Measurements from ENCODE around the gene SLC4A1.

SLC4A1 gene

GRCh38 chr17:44247876-44248736 is 19.8 kb downstream of the SLC4A1 start:
- TF ChIP-seq ZC3H10 (CRISPR knock-in tag; IDR thresholded peaks at IDR 0.05), result no peak
- TF ChIP-seq ZFP30 (CRISPR knock-in tag; IDR thresholded peaks at IDR 0.05), result no peak
- TF ChIP-seq ZFP3 (CRISPR knock-in tag; IDR thresholded peaks at IDR 0.05), result no peak
- TF ChIP-seq TSHZ2 (CRISPR knock-in tag; IDR thresholded peaks at IDR 0.05), result no peak
- TF ChIP-seq TCF4 (CRISPR knock-in tag; IDR thresholded peaks at IDR 0.05; ENCODE audit: borderline replicate concordance), result no peak
- TF ChIP-seq GLIS3 (CRISPR knock-in tag; IDR thresholded peaks at IDR 0.05), result no peak
- TF ChIP-seq SNAI2 (CRISPR knock-in tag; IDR thresholded peaks at IDR 0.05), result no peak
- TF ChIP-seq ZNF565 (CRISPR knock-in tag; conservative IDR thresholded peaks at IDR 0.05; ENCODE audit: low read depth), result no peak
- TF ChIP-seq ZNF8 (CRISPR knock-in tag; IDR thresholded peaks at IDR 0.05), result no peak
- TF ChIP-seq TOX (CRISPR knock-in tag; IDR thresholded peaks at IDR 0.05; ENCODE audit: borderline replicate concordance), result no peak
- TF ChIP-seq ISL1 (CRISPR knock-in tag; IDR thresholded peaks at IDR 0.05), result no peak
- no peak for TF ChIP-seq BACH2 (CRISPR knock-in tag; IDR thresholded peaks at IDR 0.05; ENCODE audit: borderline replicate concordance)
- TF ChIP-seq RARB (CRISPR knock-in tag; IDR thresholded peaks at IDR 0.05), result no peak
- TF ChIP-seq ZNF70 (CRISPR knock-in tag; IDR thresholded peaks at IDR 0.05), result no peak
- TF ChIP-seq CREB5 (CRISPR knock-in tag; IDR thresholded peaks at IDR 0.05; ENCODE audit: low read depth), result no peak
- no peak for TF ChIP-seq PATZ1 (CRISPR knock-in tag; IDR thresholded peaks at IDR 0.05; ENCODE audit: borderline replicate concordance)
- no peak for TF ChIP-seq OSR1 (CRISPR knock-in tag; IDR thresholded peaks at IDR 0.05)
- no peak for ATAC-seq

DNA sequence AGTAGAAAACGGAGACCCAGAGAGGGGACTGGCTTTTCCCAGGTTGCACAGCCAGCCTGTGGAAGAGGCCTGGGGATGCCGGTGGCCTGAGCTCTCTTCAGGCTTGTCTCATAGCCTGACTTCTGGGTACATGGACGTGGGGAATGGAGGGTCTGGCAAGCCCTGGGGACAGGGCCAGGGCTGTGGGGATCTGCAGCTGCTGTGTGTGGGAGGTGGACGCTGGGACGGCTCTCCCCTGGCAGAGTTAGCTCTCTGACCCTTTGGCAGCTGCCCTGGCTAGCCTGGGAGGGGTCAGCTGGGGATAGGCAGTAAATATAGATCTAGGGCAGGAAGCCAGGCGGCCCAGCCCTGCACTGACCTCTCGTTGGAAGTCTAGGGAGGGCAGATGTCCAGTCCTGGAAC is 20.5 kb downstream of the SLC4A1 start:
- ATAC-seq, result no peak; the same call in 2 of the 3 replicates
- TF ChIP-seq ESRRG (CRISPR knock-in tag; IDR thresholded peaks at IDR 0.05) (no peak), ISL1 (CRISPR knock-in tag; IDR thresholded peaks at IDR 0.05) (no peak), ZNF70 (CRISPR knock-in tag; IDR thresholded peaks at IDR 0.05) (no peak), TSHZ2 (CRISPR knock-in tag; IDR thresholded peaks at IDR 0.05) (no peak), OSR1 (CRISPR knock-in tag; IDR thresholded peaks at IDR 0.05) (no peak), CSRNP3 (CRISPR knock-in tag; IDR thresholded peaks at IDR 0.05) (no peak), GLIS3 (CRISPR knock-in tag; IDR thresholded peaks at IDR 0.05) (no peak), ZNF565 (CRISPR knock-in tag; conservative IDR thresholded peaks at IDR 0.05; ENCODE audit: low read depth) (no peak), PPARA (CRISPR knock-in tag; IDR thresholded peaks at IDR 0.05; ENCODE audit: borderline replicate concordance) (no peak), BACH2 (CRISPR knock-in tag; IDR thresholded peaks at IDR 0.05; ENCODE audit: borderline replicate concordance) (no peak), ZFP30 (CRISPR knock-in tag; IDR thresholded peaks at IDR 0.05) (no peak), PATZ1 (CRISPR knock-in tag; IDR thresholded peaks at IDR 0.05; ENCODE audit: borderline replicate concordance) (no peak), SNAI2 (CRISPR knock-in tag; IDR thresholded peaks at IDR 0.05) (no peak), CSDC2 (CRISPR knock-in tag; IDR thresholded peaks at IDR 0.05) (no peak)

Data from SK-N-SH treated with all-trans-retinoic acid at 6 μM for 48 hours (cell line).